HG02943 (cell line): Measurements from ENCODE around the gene PRDM5.

Experiments used
- ATAC-seq: cut with Tn5 transposase; IDR thresholded peaks from one replicate; pipeline ENCODE4 v1.9.1; 2021; ENCODE audit warnings: mild to moderate bottlenecking, low read depth, moderate library complexity; ENCODE audit not compliant: unreplicated experiment

Gene PRDM5

GRCh38 chr4:120720354-120720934, 202.1 kb downstream of the PRDM5 start:
- no peak for ATAC-seq

GRCh38 chr4:120718979-120719566, 203.5 kb downstream of the PRDM5 start:
- no peak for ATAC-seq

- ATAC-seq, result no peak
These were observed 206.2 kb downstream of the PRDM5 start for GRCh38 chr4:120716346-120716745.

GRCh38 chr4:120714417-120715010, 208.0 kb downstream of the PRDM5 start:
- ATAC-seq, result no peak

GRCh38 chr4:120709991-120710390, 212.5 kb downstream of the PRDM5 start:
- no peak for ATAC-seq

- ATAC-seq, result no peak
These were observed 218.0 kb downstream of the PRDM5 start for GRCh38 chr4:120704538-120704937.

- no peak for ATAC-seq
These were observed 218.6 kb downstream of the PRDM5 start for GRCh38 chr4:120703908-120704307.

GRCh38 chr4:120699354-120699753, 223.2 kb downstream of the PRDM5 start:
- ATAC-seq, result no peak

- ATAC-seq, result no peak
These were observed 227.6 kb downstream of the PRDM5 start for GRCh38 chr4:120694973-120695372.

- no peak for ATAC-seq
These were observed 228.7 kb downstream of the PRDM5 start for GRCh38 chr4:120693816-120694215.

- no peak for ATAC-seq
These were observed 229.6 kb downstream of the PRDM5 start for GRCh38 chr4:120692964-120693363.

GRCh38 chr4:120691536-120691935, 231.0 kb downstream of the PRDM5 start:
- ATAC-seq, result no peak

GRCh38 chr4:120691106-120691505, 231.4 kb downstream of the PRDM5 start:
- ATAC-seq, result no peak

GRCh38 chr4:120688791-120689190, 233.7 kb downstream of the PRDM5 start:
- no peak for ATAC-seq

GRCh38 chr4:120685756-120686278, 236.7 kb downstream of the PRDM5 start:
- ATAC-seq, result no peak

- no peak for ATAC-seq
These were observed 238.5 kb downstream of the PRDM5 start for GRCh38 chr4:120683897-120684540.

GRCh38 chr4:120682981-120683380, 239.5 kb downstream of the PRDM5 start:
- ATAC-seq, result no peak

- ATAC-seq, result no peak
These were observed 241.8 kb downstream of the PRDM5 start for GRCh38 chr4:120680647-120681228.

- ATAC-seq, result no peak
These were observed 248.8 kb downstream of the PRDM5 start for GRCh38 chr4:120673696-120674095.

GRCh38 chr4:120672558-120673147, 249.9 kb downstream of the PRDM5 start:
- no peak for ATAC-seq

GRCh38 chr4:120672076-120672475, 250.4 kb downstream of the PRDM5 start:
- ATAC-seq, result no peak
